ENCODE measurements around the gene RRP8.

- TF ChIP-seq, protein P1, sequence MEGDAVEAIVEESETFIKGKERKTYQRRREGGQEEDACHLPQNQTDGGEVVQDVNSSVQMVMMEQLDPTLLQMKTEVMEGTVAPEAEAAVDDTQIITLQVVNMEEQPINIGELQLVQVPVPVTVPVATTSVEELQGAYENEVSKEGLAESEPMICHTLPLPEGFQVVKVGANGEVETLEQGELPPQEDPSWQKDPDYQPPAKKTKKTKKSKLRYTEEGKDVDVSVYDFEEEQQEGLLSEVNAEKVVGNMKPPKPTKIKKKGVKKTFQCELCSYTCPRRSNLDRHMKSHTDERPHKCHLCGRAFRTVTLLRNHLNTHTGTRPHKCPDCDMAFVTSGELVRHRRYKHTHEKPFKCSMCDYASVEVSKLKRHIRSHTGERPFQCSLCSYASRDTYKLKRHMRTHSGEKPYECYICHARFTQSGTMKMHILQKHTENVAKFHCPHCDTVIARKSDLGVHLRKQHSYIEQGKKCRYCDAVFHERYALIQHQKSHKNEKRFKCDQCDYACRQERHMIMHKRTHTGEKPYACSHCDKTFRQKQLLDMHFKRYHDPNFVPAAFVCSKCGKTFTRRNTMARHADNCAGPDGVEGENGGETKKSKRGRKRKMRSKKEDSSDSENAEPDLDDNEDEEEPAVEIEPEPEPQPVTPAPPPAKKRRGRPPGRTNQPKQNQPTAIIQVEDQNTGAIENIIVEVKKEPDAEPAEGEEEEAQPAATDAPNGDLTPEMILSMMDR (IDR thresholded peaks at IDR 0.05 in 8 of 11, conservative IDR thresholded peaks at IDR 0.05 in 3 of 11): no peak
- no peak for TF ChIP-seq POLR2A (IDR thresholded peaks at IDR 0.05)
Measured at GRCh38 chr11:6586434-6587359, 16.7 kb downstream of the RRP8 start.
